GM18517 (cell line): Measurements from ENCODE around the gene SLC12A3.

Source experiments
- ATAC-seq: cut with Tn5 transposase; IDR thresholded peaks from one replicate; pipeline ENCODE4 v1.9.1; 2021; ENCODE audit warnings: mild to moderate bottlenecking, moderate library complexity; ENCODE audit not compliant: unreplicated experiment

Gene SLC12A3

GRCh38 chr16:56961851-56962281, 96.9 kb downstream of the SLC12A3 start, which contains the start of gene CETP:
Gene CETP (plus strand): TSS chr16:56961950. CDS start chr16:56961980, 30 bp downstream.
- ATAC-seq: no peak

GRCh38 chr16:56964243-56965148, 99.5 kb downstream of the SLC12A3 start:
- peak; percentile 68 for ATAC-seq
